Upper lobe of right lung (tissue), 1 donor: ENCODE measurements around the gene MAS1L. TPM values are rescaled to one million over a fixed set of nuclear protein-coding genes. Genes with fewer than 3 reads are reported as not detected.

Source experiments
- ATAC-seq: fragments of 200-7000 bp; cut with Tn5 transposase; one replicate; pipeline ENCODE4 v1.9.1; 2020; ENCODE audit warnings: mild to moderate bottlenecking, moderate library complexity
- DNase-seq: peaks from one replicate; pipeline ENCODE4 v3.0.0-alpha.2; 2020
- H3K27ac ChIP-seq: fragments of 200-600 bp; one replicate; pipeline ENCODE4 v1.8.0; 2022
- H3K27me3 ChIP-seq: fragments of 200-600 bp; one replicate; pipeline ENCODE4 v1.8.0; 2022; ENCODE audit warnings: mild to moderate bottlenecking
- H3K36me3 ChIP-seq: fragments of 200-600 bp; one replicate; pipeline ENCODE4 v1.8.0; 2022
- H3K4me1 ChIP-seq: fragments of 200-600 bp; one replicate; pipeline ENCODE4 v1.8.0; 2022
- H3K4me3 ChIP-seq: fragments of 200-600 bp; one replicate; pipeline ENCODE4 v1.8.0; 2022; ENCODE audit warnings: mild to moderate bottlenecking
- H3K9me3 ChIP-seq: fragments of 200-600 bp; one replicate; pipeline ENCODE4 v1.8.0; 2022
- intact Hi-C: fragments of 100-400 bp; cut with DNase I; formaldehyde crosslinking; loops from one replicate; pipeline ENCODE4 v1.11.0; 2022
- total RNA-seq: library from RNA; stranded (reverse); fragmentation: NEBNext Ultra II Directional; extraction: Animal tissue kit (Norgen Biotek cat#: 25700); gene quantifications from one replicate; pipeline ENCODE4 v1.2.1, GENCODE V29; 2021
- TF ChIP-seq, protein P1 (sequence below): fragments of 200-600 bp; IDR thresholded peaks from one replicate; pipeline ENCODE4 v1.8.0; 2022; ENCODE audit warnings: antibody characterized with exemption
- donor health status: DM: no; HTN: yes; CAD: no; lungs with severe emphysema.

The MAS1L gene
- total RNA-seq, 1 donor from 2014 or later: 0.64 TPM

DNA sequence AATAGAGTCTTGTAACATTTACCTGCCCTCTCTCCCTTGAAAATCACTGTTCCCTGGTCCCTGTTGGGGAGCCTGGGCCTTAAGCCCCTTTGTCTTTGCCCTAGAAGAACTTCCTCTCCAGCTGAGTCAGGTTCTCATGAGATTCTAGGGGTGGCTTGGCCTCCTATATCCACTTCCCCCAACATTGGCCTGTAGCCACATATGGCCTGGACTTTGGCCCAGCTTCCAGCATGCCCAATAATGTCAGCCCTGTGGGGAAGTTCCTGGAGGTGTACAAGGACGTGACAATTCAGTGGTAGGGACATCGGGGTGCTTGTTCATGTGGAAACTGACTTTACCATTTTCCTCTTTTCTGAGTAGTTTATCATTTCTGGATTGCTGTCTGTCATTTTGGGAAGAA lies 17.2 kb upstream of the MAS1L start:
- H3K27me3 ChIP-seq: peaks cover 4% of the 10 kb centered on the region
- ATAC-seq (no peak), DNase-seq (no peak)
- no peak overlapping the region for H3K4me3 ChIP-seq
- TF ChIP-seq, protein P1, sequence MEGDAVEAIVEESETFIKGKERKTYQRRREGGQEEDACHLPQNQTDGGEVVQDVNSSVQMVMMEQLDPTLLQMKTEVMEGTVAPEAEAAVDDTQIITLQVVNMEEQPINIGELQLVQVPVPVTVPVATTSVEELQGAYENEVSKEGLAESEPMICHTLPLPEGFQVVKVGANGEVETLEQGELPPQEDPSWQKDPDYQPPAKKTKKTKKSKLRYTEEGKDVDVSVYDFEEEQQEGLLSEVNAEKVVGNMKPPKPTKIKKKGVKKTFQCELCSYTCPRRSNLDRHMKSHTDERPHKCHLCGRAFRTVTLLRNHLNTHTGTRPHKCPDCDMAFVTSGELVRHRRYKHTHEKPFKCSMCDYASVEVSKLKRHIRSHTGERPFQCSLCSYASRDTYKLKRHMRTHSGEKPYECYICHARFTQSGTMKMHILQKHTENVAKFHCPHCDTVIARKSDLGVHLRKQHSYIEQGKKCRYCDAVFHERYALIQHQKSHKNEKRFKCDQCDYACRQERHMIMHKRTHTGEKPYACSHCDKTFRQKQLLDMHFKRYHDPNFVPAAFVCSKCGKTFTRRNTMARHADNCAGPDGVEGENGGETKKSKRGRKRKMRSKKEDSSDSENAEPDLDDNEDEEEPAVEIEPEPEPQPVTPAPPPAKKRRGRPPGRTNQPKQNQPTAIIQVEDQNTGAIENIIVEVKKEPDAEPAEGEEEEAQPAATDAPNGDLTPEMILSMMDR: no peak
- no peaks in the 10 kb centered on the region for H3K36me3 ChIP-seq
- H3K27ac ChIP-seq: no peak overlapping the region
- no peaks in the 10 kb centered on the region for H3K9me3 ChIP-seq
- intact Hi-C loops: no loop called here
- no peaks in the 10 kb centered on the region for H3K4me1 ChIP-seq

DNA sequence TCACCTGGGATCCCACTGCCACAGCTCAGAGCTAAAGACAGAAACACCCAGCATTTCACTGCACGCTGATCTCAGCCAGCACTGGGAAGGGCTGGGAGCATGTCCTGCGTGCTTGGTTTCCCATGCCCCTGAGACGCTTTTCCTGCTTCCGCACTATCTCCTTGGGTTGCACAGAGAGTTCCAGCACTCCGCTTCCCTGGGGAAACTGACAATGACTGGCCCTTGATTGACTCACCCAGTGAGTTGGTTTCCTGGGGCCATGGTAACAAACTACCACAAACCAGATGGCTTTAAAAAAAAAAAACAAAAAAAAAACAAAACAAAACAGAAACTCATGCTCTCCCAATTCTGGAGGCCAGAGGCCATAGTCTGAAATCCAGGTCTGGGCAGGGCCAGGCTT lies 14.8 kb upstream of the MAS1L start:
- Histone ChIP-seq H3K4me1 (no peaks in the 10 kb centered on the region), H3K27me3 (peaks cover 4% of the 10 kb centered on the region), H3K27ac (no peak overlapping the region), H3K4me3 (no peak overlapping the region), H3K36me3 (no peaks in the 10 kb centered on the region), H3K9me3 (no peaks in the 10 kb centered on the region)
- TF ChIP-seq, protein P1: no peak
- intact Hi-C loops: no loop called here
- ATAC-seq (no peak), DNase-seq (no peak)

- Histone ChIP-seq H3K9me3 (no peaks in the 10 kb centered on the region), H3K27ac (no peak overlapping the region), H3K36me3 (no peaks in the 10 kb centered on the region), H3K4me1 (no peaks in the 10 kb centered on the region), H3K27me3 (peaks cover 4% of the 10 kb centered on the region), H3K4me3 (no peak overlapping the region)
- ATAC-seq (no peak), DNase-seq (no peak)
- TF ChIP-seq, protein P1: no peak
- intact Hi-C loops: no loop called here
These were observed 14.4 kb upstream of the MAS1L start for GRCh38 chr6:29502181-29502580.

DNA sequence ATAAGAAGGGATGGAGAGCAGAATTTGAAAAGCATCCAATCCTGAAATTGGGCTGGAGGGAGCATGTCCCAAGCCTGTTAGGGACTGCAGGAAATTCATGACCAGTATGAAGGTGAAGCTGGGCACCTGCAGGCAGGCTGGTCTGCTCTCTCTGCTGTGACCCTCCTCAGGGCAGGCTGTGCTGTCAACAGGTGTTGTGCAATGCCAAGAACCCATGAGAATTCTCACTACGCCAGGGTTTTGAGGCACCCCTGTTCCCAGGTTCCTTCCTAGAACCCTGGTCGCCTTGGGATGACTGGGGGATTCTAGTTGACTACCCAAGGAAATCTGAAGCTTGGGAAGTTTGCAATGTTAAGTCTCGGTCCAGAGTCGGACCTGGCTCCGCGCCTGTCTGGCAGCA lies 13.3 kb upstream of the MAS1L start:
- TF ChIP-seq, protein P1: no peak
- Histone ChIP-seq H3K36me3 (no peaks in the 10 kb centered on the region), H3K27me3 (peaks cover 4% of the 10 kb centered on the region), H3K4me3 (no peak overlapping the region), H3K4me1 (no peaks in the 10 kb centered on the region), H3K27ac (no peak overlapping the region), H3K9me3 (no peaks in the 10 kb centered on the region)
- ATAC-seq (no peak), DNase-seq (no peak)
- intact Hi-C loops: no loop called here

DNA sequence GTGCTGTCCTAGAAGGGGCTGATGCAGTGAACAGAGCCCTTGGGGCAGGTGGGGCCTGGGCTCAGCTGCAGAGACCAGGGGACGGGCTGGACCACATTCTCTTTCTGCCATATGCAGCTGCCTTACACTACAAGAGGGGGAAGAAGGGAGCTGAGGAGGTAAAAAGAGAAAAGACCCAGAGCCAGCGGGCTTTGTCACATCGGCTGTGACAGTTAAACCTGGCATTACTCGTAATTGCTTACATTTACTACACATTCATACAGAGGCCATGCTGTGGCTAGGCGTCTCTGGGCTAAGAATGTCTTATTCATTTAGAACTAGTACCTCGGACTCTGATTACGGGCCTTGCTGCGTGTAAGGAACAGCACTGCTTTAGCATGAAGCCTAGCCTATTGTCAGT lies 12.8 kb upstream of the MAS1L start:
- Histone ChIP-seq H3K36me3 (no peaks in the 10 kb centered on the region), H3K4me3 (no peak overlapping the region), H3K4me1 (no peaks in the 10 kb centered on the region), H3K9me3 (no peaks in the 10 kb centered on the region), H3K27ac (no peak overlapping the region), H3K27me3 (peaks cover 4% of the 10 kb centered on the region)
- DNase-seq (no peak), ATAC-seq (no peak)
- intact Hi-C loops: no loop called here
- TF ChIP-seq, protein P1: no peak

DNA sequence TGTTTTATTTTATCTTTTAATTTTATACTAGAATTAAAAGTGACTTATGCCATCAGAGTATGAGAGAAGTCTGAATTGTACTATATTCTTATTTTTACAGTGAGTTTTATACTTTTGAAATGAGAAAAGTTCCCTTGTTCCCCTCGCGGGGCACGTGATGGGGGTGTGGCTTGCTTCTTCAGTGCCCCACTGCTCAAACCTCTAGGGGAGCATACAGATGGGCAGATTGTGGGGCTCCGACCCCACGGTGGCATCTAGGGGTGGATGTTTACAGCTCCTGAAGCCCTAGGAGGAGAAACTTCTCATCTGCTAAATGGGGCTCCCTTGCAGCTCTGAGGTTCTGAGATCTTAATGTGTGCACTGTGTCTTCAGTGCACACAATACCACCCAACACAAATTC lies 11.9 kb upstream of the MAS1L start:
- intact Hi-C loops: no loop called here
- Histone ChIP-seq H3K27ac (no peak overlapping the region), H3K4me1 (no peaks in the 10 kb centered on the region), H3K27me3 (peaks cover 4% of the 10 kb centered on the region), H3K36me3 (no peaks in the 10 kb centered on the region), H3K4me3 (no peak overlapping the region), H3K9me3 (no peaks in the 10 kb centered on the region)
- DNase-seq (no peak), ATAC-seq (no peak)
- TF ChIP-seq, protein P1: no peak
